Skeletal muscle cell (primary cell): ENCODE measurements around the gene FAM83B.
"Not testable (repeated sequence)": the region's sequence is repeated elsewhere in the genome, so short reads cannot be mapped to it uniquely, and the experiment has no call there.

Source experiments
- DNase-seq: peaks from one replicate; pipeline ENCODE4 v3.0.0-alpha.2; 2010; ENCODE audit warnings: low read depth
- H3K4me3 ChIP-seq: 2 replicates; pipeline ENCODE4 v1.5.1; 2011; ENCODE audit warnings: low read depth, mild to moderate bottlenecking, control low read depth, low read length, moderate library complexity

Gene FAM83B

GRCh38 chr6:54846243-54846856 lies at the start of gene FAM83B:
FAM83B (plus strand) TSS chr6:54846771; CDS start chr6:54870247, 23,476 bp downstream.
- no peak for DNase-seq
- peak within 1 kb of the TSS; percentile 53 for H3K4me3 ChIP-seq

GRCh38 chr6:54796918-54797317 lies 49.7 kb upstream of the FAM83B start:
- not testable (repeated sequence) for DNase-seq, H3K4me3 ChIP-seq

- no peak for DNase-seq
- H3K4me3 ChIP-seq: no peak overlapping the region
Observed at GRCh38 chr6:54800050-54800600, 46.4 kb upstream of the FAM83B start.

- no peak overlapping the region for H3K4me3 ChIP-seq
- no peak for DNase-seq
Observed at GRCh38 chr6:54801244-54801643, 45.3 kb upstream of the FAM83B start.

GRCh38 chr6:54801669-54802068 lies 44.9 kb upstream of the FAM83B start:
- peak; percentile 79 for DNase-seq
- H3K4me3 ChIP-seq: no peak overlapping the region

- peak; percentile 33 for DNase-seq
- H3K4me3 ChIP-seq: no peak overlapping the region
Observed at GRCh38 chr6:54802775-54803634, 43.6 kb upstream of the FAM83B start.

- no peak for DNase-seq
- H3K4me3 ChIP-seq: no peak overlapping the region
Observed at GRCh38 chr6:54805077-54805476, 41.5 kb upstream of the FAM83B start.

GRCh38 chr6:54810147-54810546 lies 36.4 kb upstream of the FAM83B start:
- DNase-seq: no peak

GRCh38 chr6:54813892-54814291 lies 32.7 kb upstream of the FAM83B start:
- DNase-seq: no peak
- no peak overlapping the region for H3K4me3 ChIP-seq

More at GRCh38 chr6:54810147-54810546, 36.4 kb upstream of the FAM83B start:
- no peak overlapping the region for H3K4me3 ChIP-seq

- H3K4me3 ChIP-seq: no peak overlapping the region
- DNase-seq: no peak
Observed at GRCh38 chr6:54817236-54817635, 29.3 kb upstream of the FAM83B start.

GRCh38 chr6:54817834-54818233 lies 28.7 kb upstream of the FAM83B start:
- no peak for DNase-seq
- no peak overlapping the region for H3K4me3 ChIP-seq

- not testable (repeated sequence) for H3K4me3 ChIP-seq
Observed at GRCh38 chr6:54824225-54824624, 22.3 kb upstream of the FAM83B start.

GRCh38 chr6:54827010-54827409 lies 19.6 kb upstream of the FAM83B start:
- DNase-seq: no peak

More at GRCh38 chr6:54824225-54824624, 22.3 kb upstream of the FAM83B start:
- DNase-seq: not testable (repeated sequence)

GRCh38 chr6:54830216-54830615 lies 16.4 kb upstream of the FAM83B start:
- H3K4me3 ChIP-seq: no peak overlapping the region

More at GRCh38 chr6:54827010-54827409, 19.6 kb upstream of the FAM83B start:
- no peak overlapping the region for H3K4me3 ChIP-seq

GRCh38 chr6:54835176-54835575 lies 11.4 kb upstream of the FAM83B start:
- H3K4me3 ChIP-seq: no peak overlapping the region
- no peak for DNase-seq

More at GRCh38 chr6:54830216-54830615, 16.4 kb upstream of the FAM83B start:
- no peak for DNase-seq

- DNase-seq: no peak
Observed at GRCh38 chr6:54846857-54847674, 495 bp downstream of the FAM83B start.

GRCh38 chr6:54847799-54848597 lies 1.4 kb downstream of the FAM83B start:
- no peak overlapping the region for H3K4me3 ChIP-seq
- peak; percentile 4 for DNase-seq

More at GRCh38 chr6:54846857-54847674, 495 bp downstream of the FAM83B start:
- peak overlapping the region; percentile 53 for H3K4me3 ChIP-seq

- no peak overlapping the region for H3K4me3 ChIP-seq
Observed at GRCh38 chr6:54850114-54850513, 3.5 kb downstream of the FAM83B start.

GRCh38 chr6:54856129-54856528 lies 9.6 kb downstream of the FAM83B start:
- H3K4me3 ChIP-seq: no peak overlapping the region
- DNase-seq: no peak

More at GRCh38 chr6:54850114-54850513, 3.5 kb downstream of the FAM83B start:
- DNase-seq: no peak
